HEK293 (cell line): ENCODE results near the gene WNT2.

Experiments
- GLIS1 ChIP-seq: fragments of 450-650 bp; formaldehyde crosslinking; IDR thresholded peaks from 2 replicates; pipeline ENCODE4 v1.5.1; 2016; ENCODE audit warnings: missing biosample characterization, missing genetic modification characterization
- HOXA7 ChIP-seq: sonication (generic); formaldehyde crosslinking; IDR thresholded peaks from 2 replicates; pipeline ENCODE4 v1.8.1; 2022; ENCODE audit warnings: missing genetic modification reagents, borderline replicate concordance
- SETDB1 ChIP-seq: IDR thresholded peaks from one replicate; pipeline ENCODE4 v1.6.1; 2017; ENCODE audit warnings: mild to moderate bottlenecking, low read length, moderate library complexity, mixed read lengths; ENCODE audit not compliant: insufficient read length
- ZNF274 ChIP-seq, 2 experiments: fragments of 200-500 bp in 1 of 2; fragments of 450-650 bp in 1 of 2; sonication (Bioruptor generic) in 1 of 2; formaldehyde crosslinking in 1 of 2; IDR thresholded peaks; 2 replicates each; pipeline versions ENCODE4 v1.5.1 to v1.6.1; 2014 to 2016; ENCODE audit warnings: borderline replicate concordance in 1 of 2, inconsistent platforms in 1 of 2, low read length in 1 of 2, missing biosample characterization in 1 of 2, missing genetic modification characterization in 1 of 2
- ZNF426 ChIP-seq: fragments of 450-650 bp; formaldehyde crosslinking; IDR thresholded peaks from 2 replicates; pipeline ENCODE4 v1.5.1; 2017; ENCODE audit warnings: missing biosample characterization, missing genetic modification characterization, mild to moderate bottlenecking, inconsistent platforms, moderate library complexity
- ZNF600 ChIP-seq: fragments of 450-650 bp; formaldehyde crosslinking; IDR thresholded peaks from 2 replicates; pipeline ENCODE4 v1.5.1; 2016; ENCODE audit warnings: missing biosample characterization, missing genetic modification characterization
- ZNF785 ChIP-seq: fragments of 450-650 bp; formaldehyde crosslinking; IDR thresholded peaks from 2 replicates; pipeline ENCODE4 v1.5.1; 2016; ENCODE audit warnings: missing biosample characterization, missing genetic modification characterization
- TF ChIP-seq, protein P1 (sequence below): fragments of 450-650 bp; formaldehyde crosslinking; IDR thresholded peaks from 2 replicates; pipeline ENCODE4 v1.5.1; 2016; ENCODE audit warnings: missing biosample characterization, missing genetic modification characterization
- TF ChIP-seq, protein P2 (sequence below): IDR thresholded peaks from 2 replicates; pipeline ENCODE4 v1.6.1; 2011; ENCODE audit warnings: mild to moderate bottlenecking, low read depth, low read length, borderline replicate concordance
- TF ChIP-seq, protein P3 (sequence below): fragments of 450-650 bp; formaldehyde crosslinking; IDR thresholded peaks from 2 replicates; pipeline ENCODE4 v1.5.1; 2016; ENCODE audit warnings: missing biosample characterization, missing genetic modification characterization

DNA sequence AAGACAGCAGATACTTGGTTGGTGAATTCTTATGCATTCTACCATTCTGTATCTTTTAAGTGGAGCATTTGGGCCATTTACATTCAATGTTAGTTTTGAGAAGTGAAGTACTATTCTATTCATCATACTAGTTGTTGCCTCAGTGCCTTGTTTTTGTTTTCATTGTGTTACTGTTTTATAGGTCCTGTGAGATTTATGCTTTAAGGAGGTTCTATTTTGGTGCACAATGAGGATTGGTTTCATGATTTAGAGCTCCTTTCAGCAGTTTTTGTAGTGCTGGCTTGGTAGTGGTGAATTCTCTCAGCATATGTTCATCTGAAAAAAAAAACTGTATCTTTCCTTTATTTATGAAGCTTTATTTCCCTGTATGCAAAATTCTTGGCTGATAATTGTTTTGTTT, 23.3 kb upstream of the WNT2 start:
- TF ChIP-seq, protein P1, sequence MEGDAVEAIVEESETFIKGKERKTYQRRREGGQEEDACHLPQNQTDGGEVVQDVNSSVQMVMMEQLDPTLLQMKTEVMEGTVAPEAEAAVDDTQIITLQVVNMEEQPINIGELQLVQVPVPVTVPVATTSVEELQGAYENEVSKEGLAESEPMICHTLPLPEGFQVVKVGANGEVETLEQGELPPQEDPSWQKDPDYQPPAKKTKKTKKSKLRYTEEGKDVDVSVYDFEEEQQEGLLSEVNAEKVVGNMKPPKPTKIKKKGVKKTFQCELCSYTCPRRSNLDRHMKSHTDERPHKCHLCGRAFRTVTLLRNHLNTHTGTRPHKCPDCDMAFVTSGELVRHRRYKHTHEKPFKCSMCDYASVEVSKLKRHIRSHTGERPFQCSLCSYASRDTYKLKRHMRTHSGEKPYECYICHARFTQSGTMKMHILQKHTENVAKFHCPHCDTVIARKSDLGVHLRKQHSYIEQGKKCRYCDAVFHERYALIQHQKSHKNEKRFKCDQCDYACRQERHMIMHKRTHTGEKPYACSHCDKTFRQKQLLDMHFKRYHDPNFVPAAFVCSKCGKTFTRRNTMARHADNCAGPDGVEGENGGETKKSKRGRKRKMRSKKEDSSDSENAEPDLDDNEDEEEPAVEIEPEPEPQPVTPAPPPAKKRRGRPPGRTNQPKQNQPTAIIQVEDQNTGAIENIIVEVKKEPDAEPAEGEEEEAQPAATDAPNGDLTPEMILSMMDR (tag by site-specific recombination): no peak
- TF ChIP-seq ZNF274 (IDR thresholded peaks at IDR 0.05; ENCODE audit: low read length) (no peak), ZNF274 (tag by site-specific recombination; IDR thresholded peaks at IDR 0.05; ENCODE audit: borderline replicate concordance) (no peak), ZNF785 (tag by site-specific recombination) (no peak), SETDB1 (no peak), HOXA7 (no peak), ZNF600 (tag by site-specific recombination) (no peak), ZNF426 (tag by site-specific recombination) (no peak), GLIS1 (tag by site-specific recombination) (no peak)
- TF ChIP-seq, protein P2, sequence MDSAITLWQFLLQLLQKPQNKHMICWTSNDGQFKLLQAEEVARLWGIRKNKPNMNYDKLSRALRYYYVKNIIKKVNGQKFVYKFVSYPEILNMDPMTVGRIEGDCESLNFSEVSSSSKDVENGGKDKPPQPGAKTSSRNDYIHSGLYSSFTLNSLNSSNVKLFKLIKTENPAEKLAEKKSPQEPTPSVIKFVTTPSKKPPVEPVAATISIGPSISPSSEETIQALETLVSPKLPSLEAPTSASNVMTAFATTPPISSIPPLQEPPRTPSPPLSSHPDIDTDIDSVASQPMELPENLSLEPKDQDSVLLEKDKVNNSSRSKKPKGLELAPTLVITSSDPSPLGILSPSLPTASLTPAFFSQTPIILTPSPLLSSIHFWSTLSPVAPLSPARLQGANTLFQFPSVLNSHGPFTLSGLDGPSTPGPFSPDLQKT: no peak
- TF ChIP-seq, protein P3, sequence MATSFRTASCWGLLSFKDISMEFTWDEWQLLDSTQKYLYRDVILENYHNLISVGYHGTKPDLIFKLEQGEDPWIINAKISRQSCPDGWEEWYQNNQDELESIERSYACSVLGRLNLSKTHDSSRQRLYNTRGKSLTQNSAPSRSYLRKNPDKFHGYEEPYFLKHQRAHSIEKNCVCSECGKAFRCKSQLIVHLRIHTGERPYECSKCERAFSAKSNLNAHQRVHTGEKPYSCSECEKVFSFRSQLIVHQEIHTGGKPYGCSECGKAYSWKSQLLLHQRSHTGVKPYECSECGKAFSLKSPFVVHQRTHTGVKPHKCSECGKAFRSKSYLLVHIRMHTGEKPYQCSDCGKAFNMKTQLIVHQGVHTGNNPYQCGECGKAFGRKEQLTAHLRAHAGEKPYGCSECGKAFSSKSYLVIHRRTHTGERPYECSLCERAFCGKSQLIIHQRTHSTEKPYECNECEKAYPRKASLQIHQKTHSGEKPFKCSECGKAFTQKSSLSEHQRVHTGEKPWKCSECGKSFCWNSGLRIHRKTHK (tag by site-specific recombination): no peak
